ENCODE measurements around the gene CLDN5.
A peak's percentile ranks its signal among the peaks of the same experiment; 100 is the strongest.
"Not testable (repeated sequence)": the region's sequence is repeated elsewhere in the genome, so short reads cannot be mapped to it uniquely, and the experiment has no call there.

Gene CLDN5

DNA sequence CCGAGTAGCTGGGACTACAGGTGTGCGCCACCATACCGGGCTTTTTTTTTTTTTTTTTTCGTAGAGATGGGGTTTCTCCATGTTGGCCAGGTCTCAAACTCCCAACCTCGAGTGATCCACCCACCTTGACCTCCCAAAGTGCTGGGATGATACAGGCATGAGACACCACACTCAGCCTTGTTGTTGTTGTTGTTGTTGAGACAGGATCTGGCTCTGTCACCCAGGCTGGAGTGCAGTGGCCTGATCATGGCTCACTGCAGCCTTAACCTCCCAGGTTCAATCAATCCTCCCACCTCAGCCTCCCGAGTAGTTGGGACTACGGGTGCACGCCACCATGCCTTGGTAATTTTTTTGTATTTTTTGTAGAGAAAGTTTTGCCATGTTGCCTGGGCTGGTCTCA, 23.4 kb upstream of the CLDN5 start:
- DNase-seq = no peak

DNA sequence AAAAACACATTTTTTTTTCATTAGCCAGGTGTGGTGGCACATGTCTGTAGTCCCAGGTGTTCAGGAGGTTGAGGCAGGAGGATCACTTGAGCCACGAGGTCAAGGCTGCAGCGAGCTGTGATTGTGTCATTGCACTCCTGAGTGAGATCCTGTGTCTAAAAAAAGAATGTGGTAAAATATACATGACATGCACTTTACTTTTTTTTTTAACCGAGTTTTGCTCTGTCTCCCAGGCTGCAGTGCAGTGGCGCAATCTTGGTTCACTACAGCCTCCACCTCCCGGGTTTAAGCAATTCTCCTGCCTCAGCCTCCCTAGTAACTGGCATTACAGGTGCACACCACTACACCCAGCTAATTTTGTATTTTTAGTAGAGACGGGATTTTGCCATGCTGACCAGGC, 22.5 kb upstream of the CLDN5 start:
- no peak for DNase-seq

DNA sequence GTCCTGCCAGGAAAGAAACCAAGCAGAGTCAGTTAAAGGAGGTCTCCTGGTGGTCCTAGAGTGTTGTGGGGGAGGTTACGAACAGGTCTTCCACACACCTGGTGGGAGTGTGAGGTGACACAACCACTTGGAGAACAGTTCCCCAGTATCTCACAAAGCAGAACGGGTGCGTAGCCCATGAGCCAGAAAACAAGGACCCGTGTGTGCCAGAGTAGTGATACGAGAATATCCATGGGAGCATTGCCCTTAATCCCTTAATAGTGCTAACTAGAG, 21.7 kb upstream of the CLDN5 start:
- DNase-seq = no peak

DNA sequence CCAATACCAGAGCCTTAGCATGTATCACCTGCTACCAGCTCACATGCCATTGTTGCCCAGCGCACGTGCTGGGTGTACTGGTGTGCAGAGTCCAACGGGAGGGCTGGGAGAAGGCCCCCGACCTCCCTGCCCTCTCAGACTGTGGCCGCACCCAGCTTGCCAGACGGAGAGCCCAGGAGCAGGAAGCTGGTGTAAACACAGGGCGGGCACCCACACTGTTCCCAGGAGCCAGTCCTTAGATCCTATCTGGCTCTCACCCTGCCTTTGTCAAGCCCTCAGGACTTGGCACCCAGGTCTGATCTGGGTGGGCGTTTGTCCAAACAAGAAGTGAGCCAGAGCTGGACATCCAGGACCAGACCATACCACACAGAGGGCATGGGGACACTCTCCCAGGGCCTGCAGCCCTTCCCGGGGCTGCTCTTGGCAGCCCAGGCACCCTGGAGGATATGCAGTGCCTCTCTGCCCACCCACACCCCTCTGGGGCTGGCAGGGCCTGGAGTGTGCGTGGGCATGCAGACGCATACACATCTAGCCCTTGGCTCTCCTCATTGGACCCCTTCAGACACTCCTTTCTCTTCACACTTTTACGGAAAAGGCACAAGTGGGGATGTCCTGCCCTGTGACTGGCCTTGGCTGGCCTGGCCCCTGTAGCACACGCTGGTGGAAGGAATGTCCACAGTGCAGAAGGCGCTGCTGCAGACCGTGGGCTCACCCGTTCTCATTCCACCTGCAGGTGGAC, 19.9 kb upstream of the CLDN5 start:
- DNase-seq = no peak

DNA sequence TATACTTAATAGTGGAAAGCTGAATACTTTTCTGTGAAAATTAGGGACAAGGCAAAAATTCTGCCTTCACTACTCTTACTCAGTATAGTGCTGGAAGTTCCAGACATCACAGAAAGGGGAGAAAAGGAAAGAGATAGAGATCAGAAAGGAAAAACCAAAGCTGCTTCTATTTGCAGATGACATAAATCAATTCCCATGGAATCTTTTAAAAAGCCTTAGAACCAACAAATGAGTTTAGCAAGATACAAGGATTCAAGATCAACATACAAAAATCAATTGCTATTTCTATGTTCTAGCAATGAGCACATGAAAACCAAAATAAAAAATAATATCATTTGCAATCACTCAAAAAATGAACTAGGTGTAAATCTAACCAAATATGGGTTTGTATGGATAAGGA, 16.2 kb upstream of the CLDN5 start:
- no peak for DNase-seq

DNA sequence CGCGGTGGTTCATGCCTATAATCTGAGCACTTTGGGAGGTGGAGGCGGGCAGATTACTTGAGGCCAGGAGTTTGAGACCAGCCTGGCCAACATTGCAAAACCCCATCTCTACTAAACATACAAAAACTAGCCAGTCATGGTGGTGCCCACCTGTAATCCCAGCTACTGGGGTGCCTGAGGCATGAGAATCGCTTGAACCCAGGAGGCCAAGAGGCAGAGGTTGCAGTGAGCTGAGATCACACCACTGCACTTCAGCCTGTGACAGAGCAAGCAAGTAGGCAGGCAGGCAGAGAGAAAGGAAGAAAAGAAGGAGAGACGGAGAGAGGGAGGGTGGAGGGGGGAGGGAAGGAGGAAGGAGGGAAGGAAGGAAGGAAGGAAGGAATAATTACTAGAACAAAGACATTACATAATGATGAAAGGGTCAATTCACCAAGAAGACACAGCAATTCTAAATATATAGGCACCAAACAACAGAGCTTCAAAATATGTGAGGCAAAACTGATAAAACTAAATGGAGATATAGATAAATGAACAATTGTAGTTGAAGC, 13.8 kb upstream of the CLDN5 start:
- no peak for DNase-seq

DNA sequence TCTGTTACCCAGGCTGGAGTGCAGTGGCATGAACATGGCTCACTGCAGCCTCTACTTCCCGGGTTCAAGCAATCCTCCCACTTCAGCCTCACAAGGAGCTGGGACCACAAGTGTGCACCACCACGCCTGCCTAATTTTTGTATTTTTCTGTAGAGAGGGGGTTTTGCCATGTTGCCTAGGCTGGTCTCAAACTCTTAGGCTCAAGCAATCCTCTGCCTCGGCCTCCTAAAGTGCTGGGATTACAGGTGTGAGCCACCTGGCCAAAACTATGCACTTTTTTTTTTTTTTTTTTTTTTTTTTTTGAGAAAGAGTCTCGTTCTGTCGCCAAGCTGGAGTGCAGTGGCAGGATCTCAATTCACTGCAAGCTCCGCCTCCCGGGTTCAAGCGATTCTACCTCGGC, 12.4 kb upstream of the CLDN5 start:
- DNase-seq = no peak

DNA sequence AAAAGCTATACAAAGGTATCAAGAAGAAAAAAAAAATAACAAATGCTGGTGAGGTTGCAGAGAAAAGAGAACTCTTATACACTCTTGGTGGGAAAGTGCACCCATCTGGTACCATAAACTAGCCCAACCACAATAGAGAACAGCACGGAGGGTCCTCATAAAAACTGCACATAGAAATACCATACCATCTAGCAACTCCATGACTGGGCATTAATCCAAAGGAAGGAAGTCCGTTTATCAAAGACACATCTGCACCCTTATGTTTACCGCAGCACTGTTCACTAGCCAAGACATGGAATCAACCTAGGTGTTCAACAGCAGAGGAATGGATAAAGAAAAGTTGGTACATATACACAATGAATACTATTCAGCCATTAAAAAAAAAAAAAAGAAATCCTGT, 10.8 kb upstream of the CLDN5 start:
- no peak for DNase-seq

DNA sequence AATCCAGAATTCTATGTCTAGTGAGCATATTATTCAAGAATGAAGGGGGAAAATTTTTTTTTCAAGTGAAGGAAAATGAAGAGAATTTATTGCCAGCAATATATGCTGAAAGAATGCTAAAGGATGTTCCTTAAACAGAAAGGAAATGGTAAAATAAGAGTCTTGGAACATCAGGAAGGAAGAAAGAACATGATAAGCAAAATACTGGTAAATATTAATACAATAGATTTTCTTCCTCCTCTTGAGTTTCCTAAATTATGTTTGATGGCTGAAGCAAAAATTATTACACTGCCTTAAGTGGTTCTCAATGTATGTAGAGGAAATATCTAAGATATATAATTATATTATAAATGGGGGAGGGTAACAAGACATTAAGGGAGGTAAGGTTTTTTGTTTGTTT, 9.6 kb upstream of the CLDN5 start:
- no peak for DNase-seq

DNA sequence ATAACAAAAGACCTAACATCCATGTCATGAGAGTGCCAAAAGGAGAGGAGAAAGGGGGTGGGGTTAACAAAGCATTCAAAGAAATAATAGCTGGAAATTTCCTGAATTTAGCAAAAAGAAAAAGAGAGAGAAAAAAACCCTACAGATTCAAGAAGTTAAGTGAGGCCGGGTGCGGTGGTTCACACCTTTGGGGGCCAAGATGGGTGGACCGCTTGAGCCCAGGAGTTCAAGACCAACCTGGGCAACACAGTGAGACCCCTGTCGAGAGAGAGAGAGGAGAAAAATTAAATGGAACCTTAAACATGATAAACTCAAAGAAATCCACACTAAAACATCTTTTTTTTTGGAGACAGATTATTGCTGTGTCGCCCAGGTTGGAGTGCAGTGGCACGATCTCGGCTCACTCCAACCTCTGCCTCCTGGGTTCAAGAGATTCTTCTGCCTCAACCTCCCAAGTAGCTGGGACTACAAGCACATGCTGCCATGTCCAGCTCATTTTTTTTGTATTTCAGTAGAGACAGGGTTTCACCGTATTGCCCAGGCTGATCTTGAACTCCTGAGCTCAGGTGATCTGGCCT, 8.9 kb upstream of the CLDN5 start:
- no peak for DNase-seq

DNA sequence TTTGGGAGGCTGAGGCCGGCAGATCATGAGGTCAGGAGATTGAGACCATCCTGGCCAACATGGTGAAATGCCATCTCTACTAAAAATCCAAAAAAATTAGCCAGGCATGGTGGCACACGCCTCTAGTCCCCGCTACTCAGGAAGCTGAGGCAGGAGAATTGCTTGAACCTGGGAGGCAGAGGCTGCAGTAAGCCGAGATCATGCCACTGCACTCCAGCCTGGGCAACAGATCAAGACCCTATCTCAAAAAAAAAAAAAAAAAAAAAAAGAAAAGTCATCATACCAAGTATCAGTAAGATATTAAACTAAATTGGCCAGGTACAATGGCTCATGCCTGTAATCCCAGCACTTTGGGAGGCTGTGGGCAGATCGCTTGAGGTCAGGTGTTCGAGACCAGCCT, 7.1 kb upstream of the CLDN5 start:
- not testable (repeated sequence) for DNase-seq

DNA sequence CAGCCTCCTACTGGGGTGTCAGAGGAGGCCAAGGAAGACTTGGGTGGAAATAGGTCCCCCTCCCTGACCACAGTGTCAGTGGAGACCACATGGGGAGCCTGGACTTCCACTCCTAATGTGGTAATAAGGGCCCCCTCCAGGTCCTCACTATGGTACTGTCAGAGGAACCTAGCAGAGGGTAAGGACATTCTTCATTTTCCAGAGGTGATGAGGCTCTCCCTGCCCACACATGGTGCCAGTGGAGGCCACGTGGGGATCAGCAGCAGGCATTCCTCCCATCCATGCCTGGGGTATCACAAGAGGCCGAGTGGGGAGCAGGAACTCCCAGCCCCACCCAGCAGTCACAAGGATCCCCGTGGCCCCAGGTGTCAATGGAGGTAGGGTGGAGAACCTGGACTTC, 6.5 kb upstream of the CLDN5 start:
- DNase-seq = no peak

DNA sequence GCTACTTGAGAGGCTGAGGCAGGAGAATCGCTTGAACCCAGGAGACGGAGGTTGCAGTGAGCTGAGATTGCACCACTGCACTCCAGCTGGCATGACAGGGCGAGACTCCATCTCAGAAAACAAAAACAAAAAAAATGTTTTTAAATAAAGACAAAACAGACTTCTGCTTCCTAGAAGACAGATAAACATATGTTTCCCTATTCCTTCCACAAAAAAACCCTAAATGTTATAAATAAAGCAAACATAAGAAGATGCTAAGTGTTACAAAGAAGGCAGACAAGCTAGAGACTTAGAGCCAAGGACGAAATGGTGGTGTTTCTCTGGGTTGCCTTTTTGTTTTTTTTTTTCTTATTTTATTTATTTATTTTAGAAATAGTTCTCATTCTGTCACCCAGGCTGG, 5.6 kb upstream of the CLDN5 start:
- DNase-seq = no peak

DNA sequence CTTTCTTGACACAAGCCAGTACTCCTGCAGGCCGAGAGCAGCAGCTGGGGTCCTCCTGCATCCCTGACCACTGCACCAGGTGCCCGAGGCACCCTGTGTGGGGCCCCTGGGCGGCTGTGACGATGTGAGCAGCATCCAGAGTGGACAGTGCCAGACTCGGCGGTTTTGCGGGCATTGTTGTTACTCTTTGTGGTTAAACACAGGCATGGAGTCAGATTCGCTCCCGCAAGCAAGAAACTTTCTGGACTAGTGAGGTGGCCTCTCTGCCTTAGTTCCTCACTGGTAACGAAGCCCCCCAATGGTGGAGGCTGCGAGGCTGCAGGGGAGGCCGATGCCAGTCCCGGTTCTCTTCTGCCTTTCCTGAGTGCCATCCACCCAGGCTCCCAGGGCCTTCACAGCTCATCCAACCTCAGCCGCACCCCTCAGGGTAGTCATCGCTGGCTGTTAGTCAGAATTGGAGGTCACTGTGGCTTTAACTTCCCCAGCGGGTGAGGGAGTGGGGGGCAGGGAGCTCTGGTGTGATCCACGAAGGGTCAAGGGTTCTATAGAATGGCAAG, 3.7 kb upstream of the CLDN5 start:
- DNase-seq = no peak

DNA sequence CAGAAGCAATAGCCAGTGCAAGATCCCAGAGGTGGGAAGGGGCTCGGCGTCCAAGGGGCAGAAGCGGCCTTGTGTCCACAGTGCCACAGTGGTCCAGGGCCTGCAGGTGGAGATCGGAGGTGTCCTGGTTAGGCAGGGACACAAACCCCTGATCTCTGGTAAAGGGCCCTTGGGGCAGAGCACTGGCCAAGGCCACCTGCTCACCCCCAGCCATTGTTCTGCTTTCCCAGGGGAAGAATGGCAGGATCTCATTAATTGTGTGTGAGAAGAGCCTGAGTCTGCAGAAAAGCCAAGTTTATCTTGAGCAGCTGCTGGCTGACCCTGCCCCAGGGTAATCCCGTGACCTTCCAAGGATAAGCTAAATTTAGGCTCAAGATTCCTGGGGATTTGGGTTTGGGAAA, 3.1 kb upstream of the CLDN5 start:
- no peak for DNase-seq

DNA sequence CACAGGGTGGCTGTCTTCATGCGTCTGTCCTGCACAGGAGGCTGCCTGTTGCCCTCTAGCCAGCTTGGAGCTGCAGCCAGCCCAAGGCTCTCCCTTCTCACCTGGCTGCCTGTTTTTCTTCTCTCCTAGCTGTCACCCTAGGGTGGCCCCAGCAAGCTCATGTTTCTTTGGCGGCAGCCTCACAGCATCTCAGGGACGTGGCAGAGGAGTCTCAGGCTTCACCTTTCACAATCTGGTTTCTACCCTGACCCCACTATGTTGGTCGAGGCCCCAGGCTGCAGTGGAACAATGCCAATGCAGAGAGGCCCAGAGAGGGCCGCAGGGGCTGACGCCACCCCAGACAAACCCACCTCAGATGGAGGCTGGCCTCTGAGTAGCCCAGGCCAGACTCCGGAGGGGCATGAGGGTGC, 2.5 kb upstream of the CLDN5 start:
- no peak for DNase-seq

DNA sequence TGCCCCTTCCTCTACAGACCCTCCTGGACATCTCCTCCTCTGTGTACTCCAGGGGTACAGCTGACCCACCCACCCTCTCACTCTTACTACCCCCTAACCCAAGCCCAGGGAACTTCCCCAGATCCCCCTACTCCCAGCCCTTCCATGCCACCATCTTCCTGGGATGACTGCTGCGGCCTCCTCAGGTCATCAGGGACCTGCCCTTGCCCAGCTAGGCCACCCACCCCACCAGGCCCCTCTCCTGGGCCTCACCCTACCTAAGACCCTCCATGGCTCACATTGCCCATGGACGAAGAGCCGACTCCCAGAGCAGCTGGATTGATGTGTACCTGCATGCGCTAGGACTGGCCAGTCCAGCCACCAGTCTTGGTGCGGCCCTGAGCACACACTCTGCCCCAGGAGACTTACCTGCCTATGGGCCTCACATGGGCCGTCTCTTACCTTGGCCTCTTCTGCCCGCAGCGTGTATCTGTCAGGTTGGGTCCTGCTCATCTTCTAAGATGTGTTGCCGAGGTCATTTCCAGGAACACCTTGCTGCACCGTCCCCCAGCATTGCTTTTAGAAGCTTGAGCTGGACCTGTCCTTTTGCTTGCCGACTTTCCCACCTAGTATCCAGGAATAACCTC, 2.0 kb upstream of the CLDN5 start:
- DNase-seq = no peak

DNA sequence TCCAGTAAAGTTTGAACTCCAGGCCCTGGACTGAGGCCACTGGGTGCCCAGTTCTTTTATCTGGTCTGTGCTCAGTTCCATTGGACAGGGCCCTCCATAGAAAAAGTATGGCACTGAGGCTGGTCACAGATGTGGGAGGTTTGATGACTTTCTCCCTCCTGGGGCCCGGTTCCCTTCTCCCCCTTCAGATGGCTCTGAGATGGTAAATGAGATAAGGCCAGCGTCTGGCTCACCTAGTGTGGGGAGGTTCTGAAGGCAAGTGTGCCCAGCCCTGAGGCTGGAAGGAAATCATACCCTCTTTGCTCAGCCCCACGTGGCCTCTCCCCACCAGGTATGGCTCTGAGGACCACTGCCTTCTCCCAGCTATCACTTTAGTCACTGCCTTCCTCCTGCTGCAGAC, 1.5 kb upstream of the CLDN5 start:
- DNase-seq = no peak

DNA sequence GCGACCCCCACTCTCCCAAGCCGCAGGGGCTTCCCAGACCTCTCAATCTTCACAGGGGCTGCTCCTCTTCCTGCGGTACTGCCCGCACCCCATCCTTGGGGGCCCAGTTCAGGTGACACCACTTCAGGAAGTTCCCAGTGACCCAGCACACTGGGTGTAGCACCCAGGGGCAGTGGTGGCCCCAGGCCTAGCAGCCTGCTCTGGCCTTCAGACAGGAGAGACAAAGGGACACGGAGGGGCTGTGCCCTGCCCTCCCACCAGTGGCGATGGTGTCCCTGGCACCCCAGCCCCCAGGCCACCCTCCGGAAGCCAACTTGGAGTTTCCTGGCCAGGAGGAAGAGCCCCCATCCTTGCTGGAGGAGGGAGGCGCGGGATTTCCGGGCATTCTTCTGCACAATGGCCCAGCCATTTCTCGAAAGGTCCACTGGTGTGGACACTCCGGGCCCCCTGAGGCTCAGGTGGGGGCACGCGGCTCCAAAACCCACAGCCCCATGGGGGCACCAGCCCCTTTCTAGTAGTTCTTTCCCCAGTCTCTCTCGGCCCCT, 978 bp upstream of the CLDN5 start:
- no peak for DNase-seq

DNA sequence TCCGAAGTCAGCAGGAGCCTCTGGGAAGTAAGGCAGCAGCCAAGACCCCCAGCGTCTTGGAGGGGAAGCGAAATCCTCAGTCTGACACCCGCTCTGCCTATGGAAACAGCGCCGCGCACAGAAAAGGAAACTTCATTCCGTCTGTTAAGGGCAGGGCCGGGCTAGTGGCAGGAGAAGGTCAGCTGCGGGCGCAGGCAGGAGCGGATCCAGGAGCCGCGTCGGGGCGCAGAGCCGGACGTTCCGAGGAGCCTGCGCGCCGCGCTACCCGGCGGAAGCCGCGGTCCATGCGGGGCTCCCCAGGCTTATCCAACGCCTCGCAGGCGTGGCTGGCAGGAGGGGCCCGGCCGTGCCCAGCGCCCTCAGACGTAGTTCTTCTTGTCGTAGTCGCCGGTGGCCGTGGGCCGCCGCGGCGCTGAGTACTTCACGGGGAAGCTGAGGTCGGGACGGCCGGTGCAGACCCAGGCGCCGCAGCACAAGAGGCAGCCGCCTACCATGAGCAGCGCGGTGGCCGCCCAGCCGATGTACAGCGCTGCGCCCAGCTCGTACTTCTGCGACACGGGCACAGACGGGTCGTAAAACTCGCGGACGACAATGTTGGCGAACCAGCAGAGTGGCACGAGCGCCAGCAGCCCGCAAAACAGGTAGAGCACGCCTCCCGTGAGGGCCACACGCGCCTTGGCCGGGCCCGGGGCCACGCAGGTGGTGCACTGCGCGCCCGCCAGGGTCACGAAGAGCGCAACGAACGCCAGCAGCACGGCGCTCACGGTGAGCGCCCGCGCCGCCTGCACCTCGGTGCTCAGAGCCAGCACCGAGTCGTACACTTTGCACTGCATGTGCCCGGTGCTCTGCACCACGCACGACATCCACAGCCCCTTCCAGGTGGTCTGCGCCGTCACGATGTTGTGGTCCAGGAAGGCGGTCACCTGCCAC, 705 bp downstream of the CLDN5 start:
- DNase-seq = peak in 1 of 5 experiments; percentile 55

DNA sequence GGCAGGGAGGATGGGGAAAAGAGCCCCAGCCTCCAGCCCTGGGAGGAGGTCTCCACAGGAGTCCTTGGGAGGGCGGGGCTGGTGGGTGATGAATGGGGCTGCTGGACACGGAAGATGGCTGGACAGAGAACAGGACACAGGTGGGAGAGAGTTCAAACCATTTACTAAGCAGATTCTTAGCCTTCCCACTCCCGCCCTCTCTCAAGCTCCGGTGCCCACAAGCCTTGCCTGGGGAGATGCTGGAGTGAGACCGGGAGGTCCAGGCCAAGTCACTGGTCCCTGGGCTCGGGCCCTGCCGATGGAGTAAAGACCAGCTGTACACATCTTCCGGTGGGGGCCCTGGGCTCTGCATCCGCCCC, 1.4 kb downstream of the CLDN5 start:
- DNase-seq = no peak

DNA sequence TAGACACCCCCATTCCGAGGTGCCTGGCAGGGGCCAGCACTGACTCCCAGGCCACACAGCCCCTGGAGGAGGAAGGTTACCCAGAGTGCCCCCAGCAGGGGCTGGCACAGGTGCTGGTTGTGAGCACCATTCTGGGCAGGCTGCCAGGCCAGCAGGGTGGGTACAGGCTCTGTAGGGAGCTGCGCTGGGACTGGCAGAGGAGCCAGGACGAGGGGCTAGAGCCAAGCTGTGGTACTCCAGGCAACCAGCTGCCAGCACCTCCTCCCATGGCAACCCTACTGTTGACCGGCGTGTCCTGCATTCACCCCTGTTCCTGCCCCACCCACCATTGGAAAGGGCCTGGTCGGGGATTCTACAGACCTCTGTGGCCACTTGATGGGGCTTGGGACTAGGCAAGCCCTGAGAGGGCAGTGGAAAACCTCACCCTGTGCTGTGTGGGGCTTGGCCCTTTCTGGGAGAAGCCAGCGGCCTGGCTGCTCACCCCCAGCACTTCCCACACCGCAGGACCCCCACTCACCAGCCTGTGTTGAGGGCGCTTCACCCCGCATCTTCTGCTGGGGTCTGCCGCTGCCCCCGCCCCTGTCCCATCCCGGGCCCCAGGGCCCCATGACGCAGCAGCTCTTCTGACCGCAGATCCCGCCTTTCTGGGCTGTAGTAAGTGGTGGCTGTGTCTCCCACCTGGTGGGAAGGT, 1.9 kb downstream of the CLDN5 start:
- no peak for DNase-seq
